Stimulated activated memory B cell treated with anti-CD40 and anti-IgM and Interleukin-4, amounts not matched to agents 10 μg/mL and 1 μg/mL and 100 μg/mL, for 72 hours (primary cell): ENCODE measurements around the gene CD14.
"Not testable (repeated sequence)": the region's sequence is repeated elsewhere in the genome, so short reads cannot be mapped to it uniquely, and the experiment has no call there.

ENCODE experiments used
- ATAC-seq: fragments of 150-1000 bp; cut with Tn5 transposase; 2 replicates; pipeline ENCODE4 v1.10.0; 2021
- H3K27ac Mint-ChIP-seq: one replicate; pipeline ENCODE4 v1.8.0; 2022; ENCODE audit warnings: mild to moderate bottlenecking, mixed read lengths
- H3K27me3 Mint-ChIP-seq: one replicate; pipeline ENCODE4 v1.8.0; 2022; ENCODE audit warnings: mixed read lengths
- H3K36me3 Mint-ChIP-seq: one replicate; pipeline ENCODE4 v1.8.0; 2022; ENCODE audit warnings: mixed read lengths
- H3K4me1 Mint-ChIP-seq: one replicate; pipeline ENCODE4 v1.8.0; 2022; ENCODE audit warnings: mixed read lengths
- H3K4me3 Mint-ChIP-seq: one replicate; pipeline ENCODE4 v1.8.0; 2022; ENCODE audit warnings: mild to moderate bottlenecking, moderate library complexity, mixed read lengths
- H3K9me3 Mint-ChIP-seq: one replicate; pipeline ENCODE4 v1.8.0; 2022; ENCODE audit warnings: mixed read lengths

Gene CD14

GRCh38 chr5:140633021-140633471 is at the start of gene CD14:
Gene CD14 (minus strand): TSS chr5:140633175. CDS start chr5:140633071, 104 bp downstream.
- no peak for ATAC-seq
- Mint-ChIP-seq H3K27me3 (peaks cover 9% of the 10 kb centered on the region), H3K36me3 (peaks cover 3% of the 10 kb centered on the region), H3K4me3 (peak within 1 kb of the TSS; percentile 77), H3K9me3 (no peaks in the 10 kb centered on the region), H3K4me1 (peaks cover 19% of the 10 kb centered on the region), H3K27ac (peak within 1 kb of the TSS; percentile 21)

- H3K36me3 Mint-ChIP-seq: peaks cover 65% of the 10 kb centered on the region
- no peak overlapping the region for H3K4me3 Mint-ChIP-seq
- H3K27ac Mint-ChIP-seq: no peak overlapping the region
- no peaks in the 10 kb centered on the region for H3K27me3 Mint-ChIP-seq
- H3K4me1 Mint-ChIP-seq: no peaks in the 10 kb centered on the region
- no peak for ATAC-seq
- no peaks in the 10 kb centered on the region for H3K9me3 Mint-ChIP-seq
These were observed 46.0 kb upstream of the CD14 start for GRCh38 chr5:140678993-140679392.

GRCh38 chr5:140677947-140678346 is 45.0 kb upstream of the CD14 start:
- H3K9me3 Mint-ChIP-seq: no peaks in the 10 kb centered on the region
- H3K36me3 Mint-ChIP-seq: peaks cover 70% of the 10 kb centered on the region
- ATAC-seq: no peak
- no peaks in the 10 kb centered on the region for H3K27me3 Mint-ChIP-seq
- H3K4me3 Mint-ChIP-seq: no peak overlapping the region
- H3K4me1 Mint-ChIP-seq: no peaks in the 10 kb centered on the region
- no peak overlapping the region for H3K27ac Mint-ChIP-seq

GRCh38 chr5:140674629-140675028 is 41.7 kb upstream of the CD14 start:
- no peak for ATAC-seq

GRCh38 chr5:140674211-140674610 is 41.2 kb upstream of the CD14 start:
- no peak for ATAC-seq
- Mint-ChIP-seq H3K9me3 (no peaks in the 10 kb centered on the region), H3K27ac (no peak overlapping the region), H3K27me3 (no peaks in the 10 kb centered on the region), H3K4me1 (peaks cover 4% of the 10 kb centered on the region), H3K4me3 (no peak overlapping the region), H3K36me3 (peaks cover 76% of the 10 kb centered on the region)

More at GRCh38 chr5:140674629-140675028, 41.7 kb upstream of the CD14 start:
- Mint-ChIP-seq H3K4me1 (no peaks in the 10 kb centered on the region), H3K36me3 (peaks cover 76% of the 10 kb centered on the region), H3K27me3 (no peaks in the 10 kb centered on the region), H3K4me3 (no peak overlapping the region), H3K27ac (no peak overlapping the region), H3K9me3 (no peaks in the 10 kb centered on the region)

GRCh38 chr5:140673187-140673976 is 40.4 kb upstream of the CD14 start, which contains the start of gene DND1:
Gene DND1 (minus strand): TSS chr5:140673576. CDS start chr5:140673542, 34 bp downstream.
- ATAC-seq: peak; percentile 37
- Mint-ChIP-seq H3K27ac (no peak within 1 kb of the TSS), H3K4me1 (peaks cover 7% of the 10 kb centered on the region), H3K4me3 (no peak within 1 kb of the TSS), H3K27me3 (no peaks in the 10 kb centered on the region), H3K9me3 (no peaks in the 10 kb centered on the region), H3K36me3 (peaks cover 76% of the 10 kb centered on the region)

GRCh38 chr5:140672455-140673186 is 39.6 kb upstream of the CD14 start:
- H3K4me1 Mint-ChIP-seq: peaks cover 14% of the 10 kb centered on the region
- H3K27ac Mint-ChIP-seq: no peak overlapping the region
- H3K9me3 Mint-ChIP-seq: no peaks in the 10 kb centered on the region
- H3K36me3 Mint-ChIP-seq: peaks cover 76% of the 10 kb centered on the region
- peak; percentile 10 for ATAC-seq
- H3K27me3 Mint-ChIP-seq: no peaks in the 10 kb centered on the region
- no peak overlapping the region for H3K4me3 Mint-ChIP-seq

- no peaks in the 10 kb centered on the region for H3K9me3 Mint-ChIP-seq
- no peak overlapping the region for H3K4me3 Mint-ChIP-seq
- H3K27ac Mint-ChIP-seq: no peak overlapping the region
- H3K36me3 Mint-ChIP-seq: peaks cover 76% of the 10 kb centered on the region
- ATAC-seq: no peak
- H3K4me1 Mint-ChIP-seq: peaks cover 24% of the 10 kb centered on the region
- no peaks in the 10 kb centered on the region for H3K27me3 Mint-ChIP-seq
These were observed 38.6 kb upstream of the CD14 start for GRCh38 chr5:140671472-140672125.

- not testable (repeated sequence) for H3K4me3 Mint-ChIP-seq, ATAC-seq, H3K9me3 Mint-ChIP-seq, H3K27me3 Mint-ChIP-seq
- Mint-ChIP-seq H3K27ac (peak overlapping the region; percentile 54), H3K4me1 (peaks cover 30% of the 10 kb centered on the region), H3K36me3 (peaks cover 76% of the 10 kb centered on the region)
These were observed 38.1 kb upstream of the CD14 start for GRCh38 chr5:140671035-140671434.

- Mint-ChIP-seq H3K27ac (peak within 1 kb of the TSS; percentile 97), H3K36me3 (peaks cover 67% of the 10 kb centered on the region), H3K27me3 (no peaks in the 10 kb centered on the region), H3K9me3 (no peaks in the 10 kb centered on the region), H3K4me1 (peaks cover 44% of the 10 kb centered on the region), H3K4me3 (peak within 1 kb of the TSS; percentile 99)
- ATAC-seq: peak; percentile 98
These were observed 31.6 kb upstream of the CD14 start, which contains the start of gene WDR55 for GRCh38 chr5:140664359-140665119. Gene WDR55 (plus strand): TSS chr5:140664904. CDS start chr5:140664913, 9 bp downstream.

GRCh38 chr5:140664030-140664358 is 31.0 kb upstream of the CD14 start:
- no peaks in the 10 kb centered on the region for H3K9me3 Mint-ChIP-seq
- H3K27me3 Mint-ChIP-seq: no peaks in the 10 kb centered on the region
- H3K4me1 Mint-ChIP-seq: peaks cover 39% of the 10 kb centered on the region
- no peak for ATAC-seq
- H3K27ac Mint-ChIP-seq: peak overlapping the region; percentile 97
- H3K4me3 Mint-ChIP-seq: peak overlapping the region; percentile 99
- peaks cover 67% of the 10 kb centered on the region for H3K36me3 Mint-ChIP-seq

GRCh38 chr5:140660371-140660770 is 27.4 kb upstream of the CD14 start:
- Mint-ChIP-seq H3K4me1 (peaks cover 12% of the 10 kb centered on the region), H3K36me3 (peaks cover 62% of the 10 kb centered on the region)

GRCh38 chr5:140658870-140659269 is 25.9 kb upstream of the CD14 start:
- peaks cover 4% of the 10 kb centered on the region for H3K4me1 Mint-ChIP-seq
- peaks cover 68% of the 10 kb centered on the region for H3K36me3 Mint-ChIP-seq
- no peaks in the 10 kb centered on the region for H3K27me3 Mint-ChIP-seq
- ATAC-seq: no peak
- H3K4me3 Mint-ChIP-seq: no peak overlapping the region
- H3K9me3 Mint-ChIP-seq: no peaks in the 10 kb centered on the region
- H3K27ac Mint-ChIP-seq: no peak overlapping the region

More at GRCh38 chr5:140660371-140660770, 27.4 kb upstream of the CD14 start:
- not testable (repeated sequence) for H3K27me3 Mint-ChIP-seq, H3K27ac Mint-ChIP-seq, H3K4me3 Mint-ChIP-seq, H3K9me3 Mint-ChIP-seq, ATAC-seq

- Mint-ChIP-seq H3K27me3 (no peaks in the 10 kb centered on the region), H3K4me3 (peak overlapping the region; percentile 98), H3K4me1 (peaks cover 60% of the 10 kb centered on the region), H3K9me3 (no peaks in the 10 kb centered on the region), H3K36me3 (peaks cover 60% of the 10 kb centered on the region), H3K27ac (peak overlapping the region; percentile 93)
- ATAC-seq: no peak
These were observed 14.1 kb upstream of the CD14 start for GRCh38 chr5:140647042-140647419.
